Osteoblast (primary cell): Measurements from ENCODE around the gene ACBD6. TPM values are rescaled to one million over a fixed set of nuclear protein-coding genes. Genes with fewer than 3 reads are reported as not detected.
A peak's percentile ranks its signal among the peaks of the same experiment; 100 is the strongest.
"Not testable (repeated sequence)": the region's sequence is repeated elsewhere in the genome, so short reads cannot be mapped to it uniquely, and the experiment has no call there.

Experiments
- DNase-seq: peaks from one replicate; pipeline ENCODE4 v3.0.0; 2011; ENCODE audit warnings: low spot score, mixed read lengths; ENCODE audit not compliant: insufficient read length; ENCODE audit errors: missing footprints
- H2AFZ ChIP-seq: 2 replicates; pipeline ENCODE4 v1.6.0; 2011; ENCODE audit warnings: mild to moderate bottlenecking, low read length
- H3K27ac ChIP-seq: 2 replicates; pipeline ENCODE4 v1.5.1; 2011; ENCODE audit warnings: mild to moderate bottlenecking, low read depth, low read length, moderate library complexity
- H3K27me3 ChIP-seq: 2 replicates; pipeline ENCODE4 v1.6.0; 2012; ENCODE audit warnings: mild to moderate bottlenecking, control low read depth, inconsistent platforms, low read length, moderate library complexity; ENCODE audit not compliant: insufficient read depth
- H3K36me3 ChIP-seq: 2 replicates; pipeline ENCODE4 v1.5.1; 2011; ENCODE audit warnings: mild to moderate bottlenecking, low read length, control low read depth, moderate library complexity; ENCODE audit not compliant: insufficient read depth
- H3K4me1 ChIP-seq: 2 replicates; pipeline ENCODE4 v1.5.1; 2011; ENCODE audit warnings: mild to moderate bottlenecking, low read length, control low read depth, moderate library complexity; ENCODE audit not compliant: insufficient read depth
- H3K4me2 ChIP-seq: 2 replicates; pipeline ENCODE4 v1.6.0; 2011; ENCODE audit warnings: mild to moderate bottlenecking, low read length; ENCODE audit not compliant: insufficient read depth
- H3K4me3 ChIP-seq: fragments of 200-600 bp; sonication (generic); 3 replicates; pipeline ENCODE4 v1.5.1; 2012; ENCODE audit warnings: mild to moderate bottlenecking, low read length, inconsistent platforms; ENCODE audit not compliant: insufficient read depth
- H3K79me2 ChIP-seq: 2 replicates; pipeline ENCODE4 v1.6.0; 2012; ENCODE audit warnings: mild to moderate bottlenecking, low read length, control low read depth, inconsistent platforms; ENCODE audit not compliant: insufficient read depth
- H3K9me3 ChIP-seq: 2 replicates; pipeline ENCODE4 v1.5.1; 2011; ENCODE audit warnings: low read depth, low read length, control low read depth
- H4K20me1 ChIP-seq: 2 replicates; pipeline ENCODE4 v1.6.0; 2012; ENCODE audit warnings: mild to moderate bottlenecking, low read length, control low read depth; ENCODE audit not compliant: insufficient read depth
- CTCF ChIP-seq: IDR thresholded peaks from 2 replicates; pipeline ENCODE4 v1.5.1; 2011; ENCODE audit warnings: mild to moderate bottlenecking, low read depth, low read length, moderate library complexity; ENCODE audit errors: extremely low read depth
- total RNA-seq: library from RNA; depleted of rRNA; stranded (reverse); fragments of >200 nt; gene quantifications from 2 replicates; pipeline ENCODE4 v1.2.3, GENCODE V29; 2012

Gene ACBD6
- total RNA-seq, result 55.1 and 55.7 TPM in 2 replicates

GRCh38 chr1:180502361-180503279 lies at the start of gene ACBD6:
Gene ACBD6, minus strand, starts transcription at chr1:180502577. Its CDS starts 311 bp downstream, at chr1:180502266.
- Histone ChIP-seq H3K4me2 (peak within 1 kb of the TSS; percentile 96), H4K20me1 (no peaks in the 10 kb centered on the region), H2AFZ (peak within 1 kb of the TSS; percentile 97), H3K27ac (peak within 1 kb of the TSS; percentile 92), H3K27me3 (no peaks in the 10 kb centered on the region), H3K79me2 (peaks cover 48% of the 10 kb centered on the region), H3K36me3 (peaks cover 5% of the 10 kb centered on the region), H3K4me3 (peak within 1 kb of the TSS; percentile 97), H3K4me1 (peaks cover 29% of the 10 kb centered on the region), H3K9me3 (no peaks in the 10 kb centered on the region)
- DNase-seq, result peak; percentile 97
- no peak for TF ChIP-seq CTCF

- H4K20me1 ChIP-seq, result no peaks in the 10 kb centered on the region
- H3K4me3 ChIP-seq, result no peak overlapping the region
- H3K36me3 ChIP-seq, result no peaks in the 10 kb centered on the region
- DNase-seq, result no peak
- H3K27ac ChIP-seq, result no peak overlapping the region
- no peak overlapping the region for H3K4me2 ChIP-seq
- no peaks in the 10 kb centered on the region for H3K27me3 ChIP-seq
- H2AFZ ChIP-seq, result no peak overlapping the region
- TF ChIP-seq CTCF, result no peak
- no peaks in the 10 kb centered on the region for H3K4me1 ChIP-seq
- H3K79me2 ChIP-seq, result no peaks in the 10 kb centered on the region
- no peaks in the 10 kb centered on the region for H3K9me3 ChIP-seq
These were observed 49.6 kb upstream of the ACBD6 start for GRCh38 chr1:180551997-180552396.

- H3K9me3 ChIP-seq, result no peaks in the 10 kb centered on the region
- no peaks in the 10 kb centered on the region for H4K20me1 ChIP-seq
- TF ChIP-seq CTCF, result no peak
- no peaks in the 10 kb centered on the region for H3K36me3 ChIP-seq
- DNase-seq, result no peak
- no peak overlapping the region for H3K27ac ChIP-seq
- no peak overlapping the region for H3K4me3 ChIP-seq
- H3K4me2 ChIP-seq, result no peak overlapping the region
- no peak overlapping the region for H2AFZ ChIP-seq
- no peaks in the 10 kb centered on the region for H3K27me3 ChIP-seq
- no peaks in the 10 kb centered on the region for H3K79me2 ChIP-seq
- no peaks in the 10 kb centered on the region for H3K4me1 ChIP-seq
These were observed 47.9 kb upstream of the ACBD6 start for GRCh38 chr1:180550241-180550640.

GRCh38 chr1:180549770-180550169 lies 47.4 kb upstream of the ACBD6 start:
- DNase-seq, H3K27ac ChIP-seq, H3K79me2 ChIP-seq, H2AFZ ChIP-seq, H3K9me3 ChIP-seq, H4K20me1 ChIP-seq, H3K4me2 ChIP-seq, H3K27me3 ChIP-seq, H3K36me3 ChIP-seq, H3K4me1 ChIP-seq, H3K4me3 ChIP-seq: not testable (repeated sequence)
